ENCODE data around the gene GMPPA.
A peak's percentile ranks its signal among the peaks of the same experiment; 100 is the strongest.

GMPPA gene

GRCh38 chr2:219486380-219486959 is 12.2 kb upstream of the GMPPA start:
- no peak for DNase-seq

GRCh38 chr2:219488149-219488843 is 10.4 kb upstream of the GMPPA start:
- DNase-seq = no peak

GRCh38 chr2:219488844-219489194 is 9.9 kb upstream of the GMPPA start:
- DNase-seq = no peak

GRCh38 chr2:219489315-219489714 is 9.4 kb upstream of the GMPPA start:
- DNase-seq = no peak

- DNase-seq = no peak
Observed at GRCh38 chr2:219490186-219490585, 8.5 kb upstream of the GMPPA start.

GRCh38 chr2:219490600-219491130 is 8.0 kb upstream of the GMPPA start:
- no peak for DNase-seq

GRCh38 chr2:219491278-219491963 is 7.3 kb upstream of the GMPPA start:
- no peak for DNase-seq

- no peak for DNase-seq
Observed at GRCh38 chr2:219492575-219492974, 6.1 kb upstream of the GMPPA start.

- DNase-seq = no peak
Observed at GRCh38 chr2:219493086-219493485, 5.6 kb upstream of the GMPPA start.

GRCh38 chr2:219494952-219495530 is 3.6 kb upstream of the GMPPA start:
- no peak for DNase-seq

GRCh38 chr2:219495531-219496122 is 3.1 kb upstream of the GMPPA start:
- DNase-seq = peak; percentile 77

GRCh38 chr2:219496247-219496824 is 2.4 kb upstream of the GMPPA start:
- no peak for DNase-seq

GRCh38 chr2:219496825-219497494 is 1.7 kb upstream of the GMPPA start:
- DNase-seq = no peak

GRCh38 chr2:219497495-219498279 is 1.0 kb upstream of the GMPPA start:
- peak; percentile 91 for DNase-seq

- no peak for DNase-seq
Observed at GRCh38 chr2:219499058-219499307, 292 bp downstream of the GMPPA start.

GRCh38 chr2:219499555-219499954 is 864 bp downstream of the GMPPA start:
- no peak for DNase-seq

- DNase-seq = peak; percentile 51
Observed at GRCh38 chr2:219500135-219500534, 1.4 kb downstream of the GMPPA start.

- DNase-seq = no peak
Observed at GRCh38 chr2:219501849-219502248, 3.2 kb downstream of the GMPPA start.

GRCh38 chr2:219502618-219503017 is 3.9 kb downstream of the GMPPA start:
- no peak for DNase-seq

- DNase-seq = no peak
Observed at GRCh38 chr2:219505585-219505984, 6.9 kb downstream of the GMPPA start.

- DNase-seq = no peak
Observed at GRCh38 chr2:219506153-219506801, 7.6 kb downstream of the GMPPA start.
